ENCODE measurements around the gene MRGPRE. TPM values are rescaled to one million over a fixed set of nuclear protein-coding genes. Genes with fewer than 3 reads are reported as not detected.

Gene MRGPRE
- total RNA-seq, 2 donors from 2014 or later: not detected

DNA sequence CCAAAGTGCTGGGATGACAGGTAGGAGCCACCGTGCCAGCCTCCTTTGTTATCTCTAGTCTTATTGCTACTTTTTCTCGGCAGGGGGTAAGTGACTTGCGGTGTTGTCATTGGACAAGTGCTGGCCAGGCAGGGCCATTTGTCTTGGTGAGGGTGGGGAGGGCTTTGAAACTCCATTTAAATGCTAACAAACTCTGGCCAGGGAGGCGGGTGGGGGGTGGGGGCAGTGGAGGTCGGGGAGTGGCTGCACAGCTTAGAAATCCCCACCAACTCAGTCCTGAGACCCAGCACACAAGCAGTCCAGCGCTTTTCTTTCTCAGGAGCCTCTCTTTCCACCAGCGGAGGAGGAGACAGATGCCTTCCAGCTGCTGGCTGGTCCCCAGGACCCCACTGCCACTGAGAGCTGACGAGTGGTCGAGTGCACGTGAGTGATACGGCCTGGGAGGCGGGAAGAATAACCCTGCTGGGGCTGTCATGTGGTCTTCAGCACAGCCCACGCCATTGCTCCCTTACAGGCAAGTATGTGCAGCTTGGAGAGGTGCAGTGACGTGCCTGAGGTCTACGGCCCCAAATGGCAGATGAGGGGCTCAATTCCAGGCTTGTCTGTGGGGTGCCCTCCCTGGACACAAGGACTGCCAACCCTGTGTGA is 42.9 kb downstream of the MRGPRE start:
- no peak for ATAC-seq (replicated peaks)
- no peak overlapping the region for H3K4me3 Mint-ChIP-seq
- H3K27me3 Mint-ChIP-seq: no peaks in the 10 kb centered on the region
- H3K27ac Mint-ChIP-seq: no peak overlapping the region
- no peaks in the 10 kb centered on the region for H3K9me3 Mint-ChIP-seq
- H3K36me3 Mint-ChIP-seq (ENCODE audit: low read depth): no peaks in the 10 kb centered on the region
- no peaks in the 10 kb centered on the region for H3K4me1 Mint-ChIP-seq

DNA sequence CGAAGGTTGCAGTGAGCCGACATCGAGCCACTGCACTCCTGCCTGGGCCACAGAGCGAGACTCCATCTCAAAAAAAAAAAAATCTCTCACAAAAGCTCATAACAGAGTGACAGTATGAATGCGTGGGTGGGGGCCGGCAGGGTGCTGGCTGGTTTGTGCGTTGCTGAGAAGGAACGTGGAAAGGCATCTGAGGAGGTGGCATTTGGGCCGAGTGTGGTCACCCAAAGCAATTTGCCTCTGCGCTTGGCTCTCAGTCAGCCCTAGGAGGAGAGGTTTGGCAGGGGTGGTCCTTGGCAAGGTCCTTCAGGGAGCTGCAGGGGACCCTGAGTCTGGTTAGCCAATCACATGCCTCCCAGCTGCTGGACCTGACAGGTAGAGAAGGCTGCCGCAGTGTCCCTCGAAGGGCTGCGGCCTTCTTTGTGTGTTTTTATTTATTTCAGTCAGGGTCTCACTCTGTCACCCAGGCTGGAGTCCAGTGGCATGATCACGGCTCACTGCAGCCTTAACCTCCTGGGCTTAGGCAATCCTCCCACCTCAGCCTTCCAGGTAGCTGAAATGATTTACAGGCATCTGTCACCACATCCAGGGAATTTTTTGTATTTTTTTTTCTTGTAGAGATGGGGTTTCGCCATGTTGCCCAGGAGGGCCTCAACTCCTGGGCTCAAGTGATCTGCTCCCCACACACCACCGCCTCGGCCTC is 43.6 kb downstream of the MRGPRE start:
- no peak overlapping the region for H3K27ac Mint-ChIP-seq
- no peaks in the 10 kb centered on the region for H3K4me1 Mint-ChIP-seq
- H3K27me3 Mint-ChIP-seq: no peaks in the 10 kb centered on the region
- no peaks in the 10 kb centered on the region for H3K36me3 Mint-ChIP-seq (ENCODE audit: low read depth)
- no peak for ATAC-seq (replicated peaks)
- no peak overlapping the region for H3K4me3 Mint-ChIP-seq
- H3K9me3 Mint-ChIP-seq: no peaks in the 10 kb centered on the region

GRCh38 chr11:3186166-3186953 is 45.9 kb downstream of the MRGPRE start:
- Mint-ChIP-seq H3K4me1 (no peaks in the 10 kb centered on the region), H3K36me3 (ENCODE audit: low read depth) (no peaks in the 10 kb centered on the region), H3K4me3 (no peak overlapping the region), H3K27ac (no peak overlapping the region), H3K9me3 (no peaks in the 10 kb centered on the region), H3K27me3 (no peaks in the 10 kb centered on the region)
- no peak for ATAC-seq (replicated peaks)

GRCh38 chr11:3184732-3185347 is 47.4 kb downstream of the MRGPRE start:
- Mint-ChIP-seq H3K4me1 (no peaks in the 10 kb centered on the region), H3K27ac (no peak overlapping the region), H3K27me3 (no peaks in the 10 kb centered on the region), H3K9me3 (no peaks in the 10 kb centered on the region), H3K36me3 (ENCODE audit: low read depth) (no peaks in the 10 kb centered on the region), H3K4me3 (no peak overlapping the region)
- no peak for ATAC-seq (replicated peaks)

DNA sequence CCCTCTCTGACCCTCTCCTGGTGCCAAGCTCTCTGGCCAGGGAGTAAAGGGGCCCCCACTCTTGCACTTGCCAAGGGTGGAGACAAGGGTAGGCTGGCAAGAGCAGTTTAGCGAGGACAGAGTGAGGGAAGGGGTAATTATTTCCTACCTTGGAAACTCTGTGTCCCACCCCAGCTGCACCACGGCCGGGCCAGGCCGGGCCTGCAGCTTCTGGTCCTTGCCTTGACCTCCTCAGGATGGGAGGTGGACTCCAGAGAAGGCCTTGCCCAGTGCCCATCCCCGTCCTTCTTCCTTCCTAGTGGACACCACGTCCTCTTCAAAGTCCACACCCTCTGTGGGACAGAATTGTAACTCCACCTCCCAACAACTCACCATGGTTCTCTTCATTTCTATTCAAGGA is 48.7 kb downstream of the MRGPRE start:
- H3K27ac Mint-ChIP-seq: no peak overlapping the region
- H3K36me3 Mint-ChIP-seq (ENCODE audit: low read depth): no peaks in the 10 kb centered on the region
- no peak overlapping the region for H3K4me3 Mint-ChIP-seq
- H3K27me3 Mint-ChIP-seq: no peaks in the 10 kb centered on the region
- no peaks in the 10 kb centered on the region for H3K4me1 Mint-ChIP-seq
- ATAC-seq (replicated peaks): no peak
- no peaks in the 10 kb centered on the region for H3K9me3 Mint-ChIP-seq

GRCh38 chr11:3182462-3182852 is 49.8 kb downstream of the MRGPRE start:
- Mint-ChIP-seq H3K27ac (no peak overlapping the region), H3K36me3 (ENCODE audit: low read depth) (no peaks in the 10 kb centered on the region), H3K4me3 (no peak overlapping the region), H3K4me1 (no peaks in the 10 kb centered on the region), H3K27me3 (no peaks in the 10 kb centered on the region), H3K9me3 (no peaks in the 10 kb centered on the region)
- ATAC-seq (replicated peaks): no peak

- H3K36me3 Mint-ChIP-seq (ENCODE audit: low read depth): no peaks in the 10 kb centered on the region
- H3K4me3 Mint-ChIP-seq: no peak overlapping the region
- no peaks in the 10 kb centered on the region for H3K4me1 Mint-ChIP-seq
- no peaks in the 10 kb centered on the region for H3K9me3 Mint-ChIP-seq
- H3K27ac Mint-ChIP-seq: no peak overlapping the region
- H3K27me3 Mint-ChIP-seq: no peaks in the 10 kb centered on the region
- ATAC-seq (replicated peaks): no peak
Measured at GRCh38 chr11:3181725-3182461, 50.3 kb downstream of the MRGPRE start.

DNA sequence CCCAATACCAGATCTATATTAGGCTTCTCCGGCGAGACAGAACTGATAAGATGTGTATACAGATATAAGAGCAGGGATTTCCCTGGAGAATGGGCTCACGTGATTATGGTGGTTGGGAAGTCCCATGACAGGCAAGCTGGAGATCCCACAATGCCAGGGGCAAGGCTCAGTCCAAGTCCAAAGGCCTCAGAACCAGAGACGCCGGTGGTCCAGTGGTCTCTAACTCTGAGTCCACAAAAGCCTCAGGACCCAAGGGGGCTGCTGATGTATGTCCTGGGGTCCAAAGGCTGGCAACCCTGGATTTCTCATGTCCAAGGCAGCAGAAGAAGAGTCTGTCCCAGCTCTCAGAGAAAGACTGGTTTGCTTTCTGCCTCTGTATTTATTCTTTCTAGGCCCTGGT is 51.3 kb downstream of the MRGPRE start:
- H3K9me3 Mint-ChIP-seq: peaks cover under 1% of the 10 kb centered on the region
- peaks cover 2% of the 10 kb centered on the region for H3K27me3 Mint-ChIP-seq
- no peak for ATAC-seq (replicated peaks)

GRCh38 chr11:3178349-3178748 is 53.9 kb downstream of the MRGPRE start:
- Mint-ChIP-seq H3K4me3 (no peak overlapping the region), H3K4me1 (no peaks in the 10 kb centered on the region), H3K36me3 (ENCODE audit: low read depth) (no peaks in the 10 kb centered on the region), H3K27me3 (peaks cover 7% of the 10 kb centered on the region), H3K9me3 (peaks cover 6% of the 10 kb centered on the region), H3K27ac (no peak overlapping the region)
- ATAC-seq (replicated peaks): no peak

More for the DNA sequence above, 51.3 kb downstream of the MRGPRE start:
- Mint-ChIP-seq H3K27ac (no peak overlapping the region), H3K4me1 (no peaks in the 10 kb centered on the region), H3K4me3 (no peak overlapping the region), H3K36me3 (ENCODE audit: low read depth) (no peaks in the 10 kb centered on the region)

DNA sequence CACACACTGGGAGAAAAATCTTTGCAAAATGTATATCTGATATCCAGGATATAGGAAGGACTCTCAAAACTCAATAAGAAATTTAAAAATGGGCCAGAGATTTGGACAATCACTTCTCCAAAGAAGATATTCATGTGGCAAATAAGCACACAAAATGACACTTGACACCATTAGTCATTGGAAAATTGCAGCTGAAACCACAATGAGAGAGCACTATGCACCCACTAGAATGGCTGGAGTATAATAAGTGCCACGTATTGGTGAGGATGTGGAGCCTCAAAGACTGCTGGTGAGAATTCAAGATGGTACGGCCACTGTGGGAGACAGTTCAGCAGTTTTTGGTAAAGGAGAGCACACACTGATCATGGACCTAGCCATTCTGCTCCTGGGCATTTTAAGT is 54.3 kb downstream of the MRGPRE start:
- Mint-ChIP-seq H3K27ac (no peak overlapping the region), H3K27me3 (peaks cover 7% of the 10 kb centered on the region), H3K9me3 (peaks cover 6% of the 10 kb centered on the region), H3K4me1 (no peaks in the 10 kb centered on the region), H3K4me3 (no peak overlapping the region), H3K36me3 (ENCODE audit: low read depth) (no peaks in the 10 kb centered on the region)
- no peak for ATAC-seq (replicated peaks)

Other genes with a start within 250 kb of the MRGPRE start
- gene NAP1L4, start 240.1 kb downstream of the MRGPRE start, total RNA-seq: 100 to 1,000 TPM; 301 to 344 TPM
- 10 to 100 TPM; 81.4 to 84.9 TPM for gene CARS1, start 175.0 kb downstream of the MRGPRE start, total RNA-seq
- gene OSBPL5, start 67.1 kb downstream of the MRGPRE start, total RNA-seq: 1 to 10 TPM; 3.3 to 5.3 TPM
- not detected for gene MRGPRG, start 13.6 kb downstream of the MRGPRE start, total RNA-seq
- 10 to 100 TPM; 24.1 to 37.9 TPM for gene ZNF195, start 146.7 kb upstream of the MRGPRE start, total RNA-seq

All from activated T-helper 17 cell treated with anti-CD3 and anti-CD28 coated beads, Interleukin-2, amount 50 U/mL, for 72 hours (primary cell).